ENCODE results near the gene OR52M1.

The OR52M1 gene

GRCh38 chr11:4576880-4577279 lies 31.9 kb downstream of the OR52M1 start:
- DNase-seq, result no peak
- no peaks in the 10 kb centered on the region for H3K9me2 ChIP-seq (replicated peaks; ENCODE audit: insufficient read depth, low read length)
- no peaks in the 10 kb centered on the region for H3K4me1 ChIP-seq (ENCODE audit: low read length)
- H3K9me3 ChIP-seq (replicated peaks; ENCODE audit: insufficient read depth, low read length), result no peaks in the 10 kb centered on the region
- H3K36me3 ChIP-seq (replicated peaks; ENCODE audit: insufficient read depth, low read length), result no peaks in the 10 kb centered on the region
- H3K27ac ChIP-seq (ENCODE audit: low read length), result no peak overlapping the region
- no peaks in the 10 kb centered on the region for H3F3A ChIP-seq (ENCODE audit: insufficient read depth, low read length)
- H3K9ac ChIP-seq (ENCODE audit: low read length), result no peak overlapping the region
- no peaks in the 10 kb centered on the region for H4K20me1 ChIP-seq (ENCODE audit: insufficient read depth, low read length)
- H3K4me2 ChIP-seq (ENCODE audit: low read depth, low read length), result no peak overlapping the region
- H3K27me3 ChIP-seq (replicated peaks; ENCODE audit: insufficient read depth, low read length), result no peaks in the 10 kb centered on the region
- no peaks in the 10 kb centered on the region for H3K79me2 ChIP-seq (ENCODE audit: low read length)
- H3K4me3 ChIP-seq (ENCODE audit: low read length), result no peak overlapping the region
- no peak overlapping the region for H2AFZ ChIP-seq (ENCODE audit: low read length)
- TF ChIP-seq EZH2 (optimal IDR thresholded peaks at IDR 0.05; ENCODE audit: low read depth, low read length), result no peak
- no peak for TF ChIP-seq CTCF (IDR thresholded peaks at IDR 0.05; ENCODE audit: low read length)
- TF ChIP-seq EZH2phosphoT487 (IDR thresholded peaks at IDR 0.05; ENCODE audit: low read length), result no peak

- Histone ChIP-seq H3K9me3 (replicated peaks; ENCODE audit: insufficient read depth, low read length) (no peaks in the 10 kb centered on the region), H3K4me3 (ENCODE audit: low read length) (no peak overlapping the region), H3K4me1 (ENCODE audit: low read length) (no peaks in the 10 kb centered on the region), H3K9ac (ENCODE audit: low read length) (no peak overlapping the region), H3K79me2 (ENCODE audit: low read length) (no peaks in the 10 kb centered on the region), H3K4me2 (ENCODE audit: low read depth, low read length) (no peak overlapping the region), H3K27me3 (replicated peaks; ENCODE audit: insufficient read depth, low read length) (no peaks in the 10 kb centered on the region), H2AFZ (ENCODE audit: low read length) (no peak overlapping the region), H3K9me2 (replicated peaks; ENCODE audit: insufficient read depth, low read length) (no peaks in the 10 kb centered on the region), H3K27ac (ENCODE audit: low read length) (no peak overlapping the region), H3F3A (ENCODE audit: insufficient read depth, low read length) (no peaks in the 10 kb centered on the region), H3K36me3 (replicated peaks; ENCODE audit: insufficient read depth, low read length) (no peaks in the 10 kb centered on the region), H4K20me1 (ENCODE audit: insufficient read depth, low read length) (no peaks in the 10 kb centered on the region)
- TF ChIP-seq EZH2phosphoT487 (IDR thresholded peaks at IDR 0.05; ENCODE audit: low read length), result no peak
- no peak for DNase-seq
Observed at GRCh38 chr11:4577761-4578160, 32.8 kb downstream of the OR52M1 start.

- TF ChIP-seq CTCF (IDR thresholded peaks at IDR 0.05; ENCODE audit: low read length), result no peak
- no peak for TF ChIP-seq EZH2phosphoT487 (IDR thresholded peaks at IDR 0.05; ENCODE audit: low read length)
- TF ChIP-seq EZH2 (optimal IDR thresholded peaks at IDR 0.05; ENCODE audit: low read depth, low read length), result no peak
Observed at GRCh38 chr11:4578624-4579023, 33.6 kb downstream of the OR52M1 start.

GRCh38 chr11:4580124-4580523 lies 35.1 kb downstream of the OR52M1 start:
- no peak overlapping the region for H3K4me2 ChIP-seq (ENCODE audit: low read depth, low read length)
- H3K27ac ChIP-seq (ENCODE audit: low read length), result no peak overlapping the region
- no peak for TF ChIP-seq EZH2phosphoT487 (IDR thresholded peaks at IDR 0.05; ENCODE audit: low read length)
- no peak for TF ChIP-seq CTCF (IDR thresholded peaks at IDR 0.05; ENCODE audit: low read length)
- no peak for TF ChIP-seq EZH2 (optimal IDR thresholded peaks at IDR 0.05; ENCODE audit: low read depth, low read length)
- no peaks in the 10 kb centered on the region for H3K9me3 ChIP-seq (replicated peaks; ENCODE audit: insufficient read depth, low read length)
- H3K4me1 ChIP-seq (ENCODE audit: low read length), result no peaks in the 10 kb centered on the region
- no peak overlapping the region for H3K9ac ChIP-seq (ENCODE audit: low read length)
- H3K4me3 ChIP-seq (ENCODE audit: low read length), result no peak overlapping the region
- no peaks in the 10 kb centered on the region for H3F3A ChIP-seq (ENCODE audit: insufficient read depth, low read length)
- H4K20me1 ChIP-seq (ENCODE audit: insufficient read depth, low read length), result no peaks in the 10 kb centered on the region
- no peak overlapping the region for H2AFZ ChIP-seq (ENCODE audit: low read length)
- no peaks in the 10 kb centered on the region for H3K27me3 ChIP-seq (replicated peaks; ENCODE audit: insufficient read depth, low read length)
- no peaks in the 10 kb centered on the region for H3K79me2 ChIP-seq (ENCODE audit: low read length)
- no peaks in the 10 kb centered on the region for H3K9me2 ChIP-seq (replicated peaks; ENCODE audit: insufficient read depth, low read length)
- no peaks in the 10 kb centered on the region for H3K36me3 ChIP-seq (replicated peaks; ENCODE audit: insufficient read depth, low read length)
- DNase-seq, result no peak

More at GRCh38 chr11:4578624-4579023, 33.6 kb downstream of the OR52M1 start:
- H3K79me2 ChIP-seq (ENCODE audit: low read length), result no peaks in the 10 kb centered on the region
- H3K27ac ChIP-seq (ENCODE audit: low read length), result no peak overlapping the region
- no peaks in the 10 kb centered on the region for H4K20me1 ChIP-seq (ENCODE audit: insufficient read depth, low read length)
- H3K9ac ChIP-seq (ENCODE audit: low read length), result no peak overlapping the region
- no peaks in the 10 kb centered on the region for H3F3A ChIP-seq (ENCODE audit: insufficient read depth, low read length)
- H3K9me2 ChIP-seq (replicated peaks; ENCODE audit: insufficient read depth, low read length), result no peaks in the 10 kb centered on the region
- H3K4me3 ChIP-seq (ENCODE audit: low read length), result no peak overlapping the region
- DNase-seq, result no peak
- no peak overlapping the region for H3K4me2 ChIP-seq (ENCODE audit: low read depth, low read length)
- H3K36me3 ChIP-seq (replicated peaks; ENCODE audit: insufficient read depth, low read length), result no peaks in the 10 kb centered on the region
- H3K4me1 ChIP-seq (ENCODE audit: low read length), result no peaks in the 10 kb centered on the region
- no peak overlapping the region for H2AFZ ChIP-seq (ENCODE audit: low read length)
- no peaks in the 10 kb centered on the region for H3K27me3 ChIP-seq (replicated peaks; ENCODE audit: insufficient read depth, low read length)
- no peaks in the 10 kb centered on the region for H3K9me3 ChIP-seq (replicated peaks; ENCODE audit: insufficient read depth, low read length)

Data from MM.1S (cell line).